ENCODE results near the gene ZNF281.

ZNF281 gene

GRCh38 chr1:200391747-200392146 lies 18.1 kb downstream of the ZNF281 start:
- Mint-ChIP-seq H3K27ac (no peak overlapping the region), H3K4me1 (peaks cover 4% of the 10 kb centered on the region), H3K9me3 (no peaks in the 10 kb centered on the region), H3K4me3 (no peak overlapping the region), H3K27me3 (no peaks in the 10 kb centered on the region), H3K36me3 (no peaks in the 10 kb centered on the region)
- DNase-seq (ENCODE audit: low spot score in 2 of 2), result no peak
- ATAC-seq (ENCODE audit: low read depth), result no peak

GRCh38 chr1:200388791-200389190 lies 21.0 kb downstream of the ZNF281 start:
- Mint-ChIP-seq H3K9me3 (no peaks in the 10 kb centered on the region), H3K4me1 (peaks cover 7% of the 10 kb centered on the region), H3K27ac (no peak overlapping the region), H3K36me3 (no peaks in the 10 kb centered on the region), H3K4me3 (no peak overlapping the region), H3K27me3 (peaks cover 2% of the 10 kb centered on the region)
- DNase-seq (ENCODE audit: low spot score in 2 of 2) (no peak), ATAC-seq (ENCODE audit: low read depth) (no peak)

DNA sequence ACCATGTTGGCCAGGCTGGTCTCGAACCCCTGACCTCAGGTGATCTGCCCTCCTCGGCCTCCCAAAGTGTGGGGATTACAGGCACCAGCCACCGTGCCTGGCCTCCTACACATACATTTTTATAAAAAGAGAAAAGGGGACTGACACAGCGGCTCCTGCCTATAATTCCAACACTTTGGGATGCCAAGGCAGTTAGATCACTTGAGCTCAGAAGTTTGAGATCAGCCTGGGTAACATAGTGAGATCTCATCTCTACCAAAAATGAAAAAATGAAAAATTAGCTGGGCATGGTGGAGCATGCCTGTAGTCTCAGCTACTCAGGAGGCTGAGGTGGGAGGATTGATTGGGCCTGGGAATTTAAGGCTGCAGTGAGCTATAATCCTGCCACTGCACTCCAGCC lies 23.4 kb downstream of the ZNF281 start:
- no peak for DNase-seq (ENCODE audit: low spot score in 2 of 2)
- ATAC-seq (ENCODE audit: low read depth), result no peak
- H3K36me3 Mint-ChIP-seq, result no peaks in the 10 kb centered on the region
- no peak overlapping the region for H3K4me3 Mint-ChIP-seq
- H3K27me3 Mint-ChIP-seq, result peaks cover 2% of the 10 kb centered on the region
- no peak overlapping the region for H3K27ac Mint-ChIP-seq
- peaks cover 7% of the 10 kb centered on the region for H3K4me1 Mint-ChIP-seq
- H3K9me3 Mint-ChIP-seq, result no peaks in the 10 kb centered on the region

DNA sequence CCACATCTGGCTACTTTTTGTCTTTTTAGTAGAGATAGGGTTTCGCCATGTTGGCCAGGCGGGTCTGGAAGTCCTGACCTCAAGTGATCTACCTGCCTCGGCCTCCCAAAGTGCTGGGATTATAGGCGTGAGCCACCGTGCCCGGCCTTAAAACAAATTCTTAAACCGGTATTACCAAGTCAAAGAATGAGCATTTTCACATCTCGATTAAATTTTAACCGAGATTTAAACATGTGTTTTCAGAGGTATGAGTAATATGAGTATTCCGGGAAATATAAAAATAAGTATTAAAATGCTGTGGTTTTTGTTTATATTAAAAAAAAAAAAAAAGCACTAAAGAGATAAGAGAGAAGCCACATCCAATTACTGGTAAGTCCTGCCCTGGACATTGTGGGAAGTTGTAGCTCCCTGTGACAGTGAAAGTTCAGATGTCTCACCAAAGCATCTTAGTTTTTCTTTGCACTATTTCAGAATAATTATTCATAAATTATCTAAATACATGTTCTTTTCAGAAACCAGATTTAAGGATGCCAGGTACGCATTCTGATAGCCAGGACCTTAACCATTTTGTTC lies 24.9 kb downstream of the ZNF281 start:
- H3K36me3 Mint-ChIP-seq, result no peaks in the 10 kb centered on the region
- peaks cover 7% of the 10 kb centered on the region for H3K4me1 Mint-ChIP-seq
- DNase-seq (ENCODE audit: low spot score in 2 of 2), result no peak
- ATAC-seq (ENCODE audit: low read depth), result no peak
- peaks cover 2% of the 10 kb centered on the region for H3K27me3 Mint-ChIP-seq
- H3K4me3 Mint-ChIP-seq, result no peak overlapping the region
- no peaks in the 10 kb centered on the region for H3K9me3 Mint-ChIP-seq
- H3K27ac Mint-ChIP-seq, result no peak overlapping the region

GRCh38 chr1:200381256-200381984 lies 28.4 kb downstream of the ZNF281 start:
- peaks cover 16% of the 10 kb centered on the region for H3K4me1 Mint-ChIP-seq
- H3K27ac Mint-ChIP-seq, result no peak overlapping the region
- ATAC-seq (ENCODE audit: low read depth), result no peak

GRCh38 chr1:200380589-200381021 lies 29.2 kb downstream of the ZNF281 start:
- Mint-ChIP-seq H3K9me3 (no peaks in the 10 kb centered on the region), H3K4me1 (peaks cover 15% of the 10 kb centered on the region), H3K27ac (no peak overlapping the region), H3K4me3 (no peak overlapping the region), H3K36me3 (no peaks in the 10 kb centered on the region), H3K27me3 (peaks cover under 1% of the 10 kb centered on the region)
- ATAC-seq (ENCODE audit: low read depth) (no peak), DNase-seq (ENCODE audit: low spot score in 2 of 2) (no peak)

More at GRCh38 chr1:200381256-200381984, 28.4 kb downstream of the ZNF281 start:
- Mint-ChIP-seq H3K36me3 (no peaks in the 10 kb centered on the region), H3K27me3 (peaks cover 2% of the 10 kb centered on the region), H3K4me3 (no peak overlapping the region), H3K9me3 (no peaks in the 10 kb centered on the region)
- DNase-seq (ENCODE audit: low spot score in 2 of 2), result no peak

DNA sequence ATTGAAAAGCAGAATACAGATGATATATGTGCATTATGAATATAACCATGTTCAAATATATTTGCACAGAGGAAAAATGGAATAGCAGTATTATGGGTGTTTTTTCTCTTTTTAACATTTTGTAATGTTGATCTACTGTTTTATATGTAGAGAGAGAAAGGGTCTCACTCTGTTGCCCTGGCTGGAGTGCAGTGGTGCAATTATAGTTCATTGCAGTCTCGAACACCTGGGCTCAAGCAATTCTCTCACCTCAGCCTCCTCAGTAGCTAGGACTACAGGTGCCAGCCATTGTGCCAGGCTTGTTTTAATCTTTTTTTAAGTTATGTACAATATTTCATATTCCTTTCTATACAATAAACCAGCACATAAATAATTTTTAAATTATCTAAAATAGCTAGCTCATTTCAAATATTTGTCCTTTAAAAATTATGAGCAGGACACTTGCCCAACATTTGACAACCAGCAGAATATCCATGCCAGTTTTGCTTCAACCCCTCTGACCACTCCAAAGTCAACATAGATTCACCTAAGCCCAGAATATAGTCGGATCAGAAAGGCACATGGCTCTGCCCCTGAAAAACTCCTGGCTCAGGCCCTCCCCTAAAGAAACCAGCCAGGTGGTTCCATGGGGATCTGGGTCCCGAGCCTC lies 29.8 kb downstream of the ZNF281 start:
- H3K4me3 Mint-ChIP-seq, result no peak overlapping the region
- no peak overlapping the region for H3K27ac Mint-ChIP-seq
- DNase-seq (ENCODE audit: low spot score in 2 of 2) (no peak), ATAC-seq (ENCODE audit: low read depth) (no peak)
- H3K4me1 Mint-ChIP-seq, result peaks cover 11% of the 10 kb centered on the region
- no peaks in the 10 kb centered on the region for H3K36me3 Mint-ChIP-seq
- no peaks in the 10 kb centered on the region for H3K9me3 Mint-ChIP-seq
- no peaks in the 10 kb centered on the region for H3K27me3 Mint-ChIP-seq

GRCh38 chr1:200379432-200379757 lies 30.4 kb downstream of the ZNF281 start:
- no peaks in the 10 kb centered on the region for H3K27me3 Mint-ChIP-seq
- ATAC-seq (ENCODE audit: low read depth) (no peak), DNase-seq (ENCODE audit: low spot score in 2 of 2) (no peak)
- H3K9me3 Mint-ChIP-seq, result no peaks in the 10 kb centered on the region
- H3K4me1 Mint-ChIP-seq, result peaks cover 11% of the 10 kb centered on the region
- no peaks in the 10 kb centered on the region for H3K36me3 Mint-ChIP-seq
- no peak overlapping the region for H3K27ac Mint-ChIP-seq
- H3K4me3 Mint-ChIP-seq, result no peak overlapping the region

- Mint-ChIP-seq H3K36me3 (no peaks in the 10 kb centered on the region), H3K27ac (no peak overlapping the region), H3K4me1 (peaks cover 11% of the 10 kb centered on the region), H3K9me3 (no peaks in the 10 kb centered on the region), H3K4me3 (peak overlapping the region; percentile 39), H3K27me3 (no peaks in the 10 kb centered on the region)
- ATAC-seq (ENCODE audit: low read depth) (no peak), DNase-seq (ENCODE audit: low spot score in 2 of 2) (no peak)
Observed at GRCh38 chr1:200378096-200378495, 31.7 kb downstream of the ZNF281 start.

DNA sequence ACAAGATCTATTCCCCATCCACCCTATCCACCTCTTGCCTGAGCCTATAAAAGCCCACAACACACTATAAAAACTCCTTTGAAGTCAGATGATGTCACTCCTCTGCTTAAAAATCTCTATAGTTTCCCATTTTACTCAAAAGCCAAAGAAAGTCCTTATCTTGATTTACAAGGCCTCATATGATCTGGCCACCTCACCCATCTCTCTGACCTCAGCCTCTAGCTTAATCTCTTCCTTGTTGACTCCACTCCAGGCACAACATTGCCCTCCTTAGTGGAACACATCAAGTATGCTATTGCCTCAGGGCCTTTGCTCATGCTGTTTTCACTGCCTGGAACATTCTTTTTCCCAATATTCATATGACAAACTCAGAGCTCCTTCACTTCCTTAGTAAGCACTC lies 33.3 kb downstream of the ZNF281 start:
- ATAC-seq (ENCODE audit: low read depth) (no peak), DNase-seq (ENCODE audit: low spot score in 2 of 2) (no peak)
- H3K9me3 Mint-ChIP-seq, result no peaks in the 10 kb centered on the region
- no peaks in the 10 kb centered on the region for H3K27me3 Mint-ChIP-seq
- H3K36me3 Mint-ChIP-seq, result no peaks in the 10 kb centered on the region
- H3K27ac Mint-ChIP-seq, result no peak overlapping the region
- no peak overlapping the region for H3K4me3 Mint-ChIP-seq
- H3K4me1 Mint-ChIP-seq, result peaks cover 9% of the 10 kb centered on the region

GRCh38 chr1:200374569-200375295 lies 35.1 kb downstream of the ZNF281 start:
- ATAC-seq (ENCODE audit: low read depth) (no peak), DNase-seq (ENCODE audit: low spot score in 2 of 2) (no peak)
- Mint-ChIP-seq H3K9me3 (no peaks in the 10 kb centered on the region), H3K27me3 (no peaks in the 10 kb centered on the region), H3K4me1 (peaks cover 9% of the 10 kb centered on the region), H3K4me3 (no peak overlapping the region), H3K27ac (no peak overlapping the region), H3K36me3 (peaks cover 2% of the 10 kb centered on the region)

- ATAC-seq (ENCODE audit: low read depth) (no peak), DNase-seq (ENCODE audit: low spot score in 2 of 2) (no peak)
- peaks cover 4% of the 10 kb centered on the region for H3K36me3 Mint-ChIP-seq
- H3K4me1 Mint-ChIP-seq, result peaks cover 9% of the 10 kb centered on the region
- no peaks in the 10 kb centered on the region for H3K9me3 Mint-ChIP-seq
- H3K27ac Mint-ChIP-seq, result no peak overlapping the region
- no peaks in the 10 kb centered on the region for H3K27me3 Mint-ChIP-seq
- no peak overlapping the region for H3K4me3 Mint-ChIP-seq
Observed at GRCh38 chr1:200373811-200374231, 36.0 kb downstream of the ZNF281 start.

DNA sequence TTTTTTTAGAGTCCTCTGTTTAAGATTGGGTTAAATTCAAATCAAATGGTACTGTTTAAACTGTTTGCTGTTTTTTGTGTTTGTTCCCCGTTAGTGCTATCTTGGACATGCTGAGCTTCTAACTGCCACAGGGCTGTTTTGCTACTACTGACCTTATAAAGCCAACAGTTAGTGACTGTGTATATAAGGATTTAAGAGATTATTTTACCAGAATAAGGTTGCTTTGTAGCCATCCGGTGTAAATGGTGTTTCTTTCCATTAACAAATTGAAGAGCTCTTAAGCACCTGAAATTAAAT lies 37.0 kb downstream of the ZNF281 start:
- H3K4me1 Mint-ChIP-seq, result peaks cover 9% of the 10 kb centered on the region
- peaks cover 4% of the 10 kb centered on the region for H3K36me3 Mint-ChIP-seq
- ATAC-seq (ENCODE audit: low read depth), result no peak
- DNase-seq (ENCODE audit: low spot score in 2 of 2), result no peak
- no peak overlapping the region for H3K27ac Mint-ChIP-seq
- no peaks in the 10 kb centered on the region for H3K27me3 Mint-ChIP-seq
- no peaks in the 10 kb centered on the region for H3K9me3 Mint-ChIP-seq
- H3K4me3 Mint-ChIP-seq, result no peak overlapping the region

GRCh38 chr1:200372095-200372884 lies 37.5 kb downstream of the ZNF281 start:
- ATAC-seq (ENCODE audit: low read depth) (no peak), DNase-seq (ENCODE audit: low spot score in 2 of 2) (no peak)
- Mint-ChIP-seq H3K36me3 (peaks cover 4% of the 10 kb centered on the region), H3K27ac (no peak overlapping the region), H3K27me3 (no peaks in the 10 kb centered on the region), H3K4me1 (peaks cover 8% of the 10 kb centered on the region), H3K4me3 (no peak overlapping the region), H3K9me3 (no peaks in the 10 kb centered on the region)

Data from memory B cell (primary cell).